Measurements from ENCODE around the gene ZFPM1. TPM values are rescaled to one million over a fixed set of nuclear protein-coding genes. Genes with fewer than 3 reads are reported as not detected.

The ZFPM1 gene
- polyA plus RNA-seq, 1 of the 3 experiments (the other 2 are of a cell fraction) = 1.2 TPM

GRCh38 chr16:88432753-88433152 lies 20.3 kb upstream of the ZFPM1 start:
- CTCF ChIA-PET = interaction anchor here (0.7 to 0.8 kb wide), 3 partner anchors 9 to 146 kb away, joined by 3 read pairs; no protein-coding TSS in a partner anchor
- H2AFZ ChIP-seq (ENCODE audit: low read depth) = no peak overlapping the region
- no peaks in the 10 kb centered on the region for H3K9me2 ChIP-seq
- H3K4me2 ChIP-seq = no peak overlapping the region
- DNase-seq = no peak
- no peaks in the 10 kb centered on the region for H3K9me3 ChIP-seq
- H3K4me3 ChIP-seq (ENCODE audit: low read depth in 2 of 2, low read length in 1 of 2) = no peak overlapping the region
- POLR2A ChIA-PET = no interaction called here
- peaks cover 0 to 7% of the 10 kb centered on the region in 2 experiments; a peak in 1 of 4 replicates for H3K4me1 ChIP-seq (ENCODE audit: control insufficient read depth in 1 of 2, insufficient read depth in 2 of 2, low read depth in 1 of 2, low read length in 1 of 2)
- no peak overlapping the region for H3K27ac ChIP-seq (ENCODE audit: low read depth in 2 of 2, low read length in 1 of 2)
- H3K27me3 ChIP-seq (ENCODE audit: insufficient read depth) = no peaks in the 10 kb centered on the region
- TF ChIP-seq EZH2phosphoT487 (IDR thresholded peaks at IDR 0.05; ENCODE audit: borderline replicate concordance, low read depth) (no peak), FOXJ3 (CRISPR knock-in tag; IDR thresholded peaks at IDR 0.05) (no peak)
- no peaks in the 10 kb centered on the region for H4K20me1 ChIP-seq (ENCODE audit: insufficient read depth)
- no peak overlapping the region for H3K9ac ChIP-seq
- H3K36me3 ChIP-seq (replicated peaks in 1 of 2; ENCODE audit: control insufficient read depth in 1 of 2, insufficient read depth in 2 of 2, low read length in 1 of 2) = no peaks in the 10 kb centered on the region
- no peaks in the 10 kb centered on the region for H3K79me2 ChIP-seq (ENCODE audit: insufficient read depth)
- 95% methylated on average over 3 of the region's 9 CpGs for WGBS (ENCODE audit: low lambda C conversion rate)
- H3F3A ChIP-seq (replicated peaks; ENCODE audit: insufficient read depth) = no peaks in the 10 kb centered on the region

- Histone ChIP-seq H3K79me2 (ENCODE audit: insufficient read depth) (no peaks in the 10 kb centered on the region), H3K9ac (no peak overlapping the region), H3K36me3 (replicated peaks in 1 of 2; ENCODE audit: control insufficient read depth in 1 of 2, insufficient read depth in 2 of 2, low read length in 1 of 2) (no peaks in the 10 kb centered on the region), H3K9me3 (no peaks in the 10 kb centered on the region), H2AFZ (ENCODE audit: low read depth) (no peak overlapping the region), H4K20me1 (ENCODE audit: insufficient read depth) (no peaks in the 10 kb centered on the region), H3K27me3 (ENCODE audit: insufficient read depth) (no peaks in the 10 kb centered on the region), H3K4me2 (no peak overlapping the region), H3K9me2 (no peaks in the 10 kb centered on the region), H3K4me3 (ENCODE audit: low read depth in 2 of 2, low read length in 1 of 2) (no peak overlapping the region), H3F3A (replicated peaks; ENCODE audit: insufficient read depth) (no peaks in the 10 kb centered on the region), H3K27ac (ENCODE audit: low read depth in 2 of 2, low read length in 1 of 2) (no peak overlapping the region), H3K4me1 (ENCODE audit: control insufficient read depth in 1 of 2, insufficient read depth in 2 of 2, low read depth in 1 of 2, low read length in 1 of 2) (peaks cover 0 to 7% of the 10 kb centered on the region in 2 experiments; a peak in 1 of 4 replicates)
- ChIA-PET CTCF (interaction anchor here (0.7 to 0.8 kb wide), 3 partner anchors 10 to 147 kb away, joined by 3 read pairs; no protein-coding TSS in a partner anchor), POLR2A (no interaction called here)
- no peak for DNase-seq
- WGBS (ENCODE audit: low lambda C conversion rate) = 86% methylated on average over 1 of the region's 25 CpGs
- no peak for TF ChIP-seq CTCF (IDR thresholded peaks at IDR 0.05)
- TF ChIP-seq TEAD4 (IDR thresholded peaks at IDR 0.05; ENCODE audit: borderline replicate concordance, insufficient read depth) = no peak
- no peak for TF ChIP-seq JUND (IDR thresholded peaks at IDR 0.05)
- TF ChIP-seq ELF1 (IDR thresholded peaks at IDR 0.05) = no peak
- TF ChIP-seq ZBTB33 (IDR thresholded peaks at IDR 0.05; ENCODE audit: borderline replicate concordance, low read depth) = no peak
- TF ChIP-seq FOSL2 (IDR thresholded peaks at IDR 0.05; ENCODE audit: borderline replicate concordance, low read depth) = no peak
- TF ChIP-seq CHD2 (IDR thresholded peaks at IDR 0.05; ENCODE audit: low read length, partially characterized antibody) = no peak
- no peak for TF ChIP-seq EP300 (IDR thresholded peaks at IDR 0.05; ENCODE audit: borderline replicate concordance in 1 of 2, low read depth in 1 of 2, low read length in 1 of 2)
- no peak for TF ChIP-seq MXI1 (IDR thresholded peaks at IDR 0.05; ENCODE audit: low read depth, low read length)
- no peak for TF ChIP-seq REST (IDR thresholded peaks at IDR 0.05; ENCODE audit: low read depth, low read length)
- no peak for TF ChIP-seq EZH2phosphoT487 (IDR thresholded peaks at IDR 0.05; ENCODE audit: borderline replicate concordance, low read depth)
- no peak for TF ChIP-seq NFIC (IDR thresholded peaks at IDR 0.05; ENCODE audit: borderline replicate concordance)
- no peak for TF ChIP-seq PBX3 (IDR thresholded peaks at IDR 0.05)
- TF ChIP-seq USF1 (IDR thresholded peaks at IDR 0.05; ENCODE audit: borderline replicate concordance, low read depth) = no peak
- no peak for TF ChIP-seq MAX (IDR thresholded peaks at IDR 0.05; ENCODE audit: low read depth)
Observed at GRCh38 chr16:88433632-88434352, 19.3 kb upstream of the ZFPM1 start.

Measured in SK-N-SH (cell line).